GM08714 (cell line): ENCODE results near the gene SAFB2.

Experiments used
- H3K4me3 ChIP-seq: fragments of 200-500 bp; sonication (Bioruptor generic); 2 replicates; pipeline ENCODE4 v1.5.1; 2014; ENCODE audit warnings: mild to moderate bottlenecking, low read length, inconsistent platforms
- ZNF274 ChIP-seq: IDR thresholded peaks from 2 replicates; pipeline ENCODE4 v1.6.1; 2012; ENCODE audit warnings: mild to moderate bottlenecking, low read depth, low read length

SAFB2 gene

DNA sequence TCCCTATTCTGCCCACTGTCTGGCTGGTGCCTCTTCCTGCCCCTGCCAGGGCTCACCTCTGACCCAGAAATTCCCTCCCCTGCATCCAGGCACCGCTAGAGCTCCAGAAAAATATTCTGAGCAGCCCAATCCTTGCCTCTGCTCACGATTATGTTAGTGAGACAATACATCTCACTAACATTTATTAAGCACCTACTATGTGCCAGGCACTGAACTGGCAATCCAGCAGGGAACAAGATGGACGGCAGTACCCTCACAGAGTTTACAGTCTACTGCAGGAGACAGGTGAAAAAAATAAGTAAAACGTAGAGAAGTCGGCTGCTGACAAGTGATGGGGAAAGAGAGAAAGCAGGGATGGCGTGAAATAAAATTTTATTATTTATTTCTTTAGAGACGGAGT lies 60.3 kb downstream of the SAFB2 start:
- H3K4me3 ChIP-seq = no peak overlapping the region
- TF ChIP-seq ZNF274 = no peak

DNA sequence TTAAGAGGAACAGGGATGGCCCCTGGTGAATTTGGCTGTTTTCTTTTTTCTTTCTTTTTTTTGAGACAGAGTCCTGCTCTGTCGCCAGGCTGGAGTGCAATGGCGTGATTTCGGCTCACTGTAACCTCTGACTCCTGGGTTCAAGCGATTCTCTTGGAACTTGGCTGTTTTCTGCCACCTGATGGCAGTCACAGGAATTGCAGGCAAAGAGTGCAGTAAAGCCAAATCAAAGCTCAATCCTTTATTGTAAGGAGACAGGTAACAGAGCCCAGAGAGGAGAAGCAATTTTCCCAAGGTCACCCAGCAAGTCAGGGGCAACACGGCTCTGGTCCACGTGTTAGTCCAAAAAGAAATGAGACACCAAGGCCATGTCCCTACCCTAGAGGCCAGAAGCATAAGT lies 61.0 kb downstream of the SAFB2 start:
- no peak overlapping the region for H3K4me3 ChIP-seq
- no peak for TF ChIP-seq ZNF274

DNA sequence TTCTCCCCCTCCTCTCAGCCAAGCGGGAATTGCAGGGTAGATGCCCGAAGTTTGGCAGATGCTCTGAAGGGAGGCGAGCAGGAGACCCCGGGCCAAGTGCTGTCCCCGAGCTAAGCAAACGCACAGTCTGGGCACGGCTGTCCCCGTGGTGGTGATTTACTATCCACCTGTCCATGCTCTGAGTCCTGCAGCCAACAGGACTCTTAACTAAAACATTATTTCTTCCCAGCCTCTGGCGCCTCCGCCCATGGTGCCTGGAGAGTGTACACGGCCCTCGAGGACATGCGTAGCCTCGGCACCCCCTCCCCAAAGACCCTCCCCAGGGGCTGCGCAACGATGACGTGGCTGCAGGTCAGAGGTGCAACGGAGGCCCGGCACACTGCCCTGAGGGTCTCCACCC lies 62.4 kb downstream of the SAFB2 start:
- H3K4me3 ChIP-seq = no peak overlapping the region
- no peak for TF ChIP-seq ZNF274

DNA sequence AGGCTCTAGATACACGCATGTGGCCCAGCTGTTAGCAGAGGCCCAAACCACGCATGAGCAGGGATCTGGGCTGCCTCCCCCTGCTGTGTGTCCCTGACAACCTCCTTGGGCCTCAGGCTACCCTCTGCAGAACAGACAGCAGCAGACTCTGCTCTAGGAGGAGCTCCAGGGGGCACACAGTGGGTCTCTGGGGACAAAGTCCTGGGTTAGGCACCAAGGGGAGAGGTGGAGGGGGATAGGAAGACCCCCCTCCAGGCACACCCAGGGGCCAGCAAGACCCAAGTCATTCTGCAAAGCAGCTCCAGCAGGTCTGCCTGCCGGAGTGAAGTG lies 62.8 kb downstream of the SAFB2 start:
- TF ChIP-seq ZNF274 = no peak
- H3K4me3 ChIP-seq = no peak overlapping the region

DNA sequence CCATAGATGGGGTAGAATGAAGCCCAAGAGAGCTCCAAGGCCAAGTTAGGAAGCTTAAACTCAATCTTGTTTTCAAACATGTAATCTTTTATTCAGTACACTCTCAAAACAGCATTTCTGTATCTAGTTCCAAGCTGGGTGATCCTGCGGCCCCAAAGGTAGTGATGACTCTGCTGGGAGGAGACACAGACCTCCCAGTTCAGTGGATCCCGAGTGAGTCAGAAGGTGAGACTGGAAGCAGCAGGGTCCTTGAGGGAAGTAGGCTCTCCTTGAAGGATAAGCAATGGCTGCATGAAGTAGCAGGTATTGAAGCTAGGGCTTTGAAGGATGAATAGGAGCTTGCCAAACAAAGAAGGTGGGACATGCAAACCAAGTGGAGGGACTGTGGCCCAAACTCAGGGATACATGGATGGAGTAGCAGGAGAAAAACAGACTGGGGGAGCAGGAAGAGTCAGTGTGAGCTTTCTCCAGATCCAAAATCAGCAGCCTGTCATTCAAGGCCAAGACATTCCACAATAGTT lies 64.4 kb downstream of the SAFB2 start:
- H3K4me3 ChIP-seq = no peak overlapping the region
- TF ChIP-seq ZNF274 = no peak

DNA sequence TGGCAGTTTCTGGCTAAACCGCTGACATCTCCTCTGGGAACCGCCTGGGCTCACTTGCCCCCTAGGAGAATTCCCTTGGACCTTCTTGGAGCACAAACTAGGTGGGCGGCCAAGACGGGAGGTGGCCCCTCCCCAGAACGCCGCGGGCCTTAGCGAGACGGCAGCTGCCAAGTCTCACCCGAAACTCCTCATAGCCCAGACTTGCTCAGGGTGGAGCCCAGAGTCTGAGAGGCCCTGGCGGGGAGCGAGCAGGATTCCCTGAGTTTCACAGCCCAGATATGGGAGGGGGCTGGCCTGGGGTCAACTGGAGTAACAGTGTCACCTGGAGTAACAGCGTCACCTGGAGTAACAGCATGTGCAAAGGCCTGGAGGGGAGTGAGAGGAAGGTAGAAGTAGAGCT lies 64.9 kb downstream of the SAFB2 start:
- H3K4me3 ChIP-seq = no peak overlapping the region
- no peak for TF ChIP-seq ZNF274

DNA sequence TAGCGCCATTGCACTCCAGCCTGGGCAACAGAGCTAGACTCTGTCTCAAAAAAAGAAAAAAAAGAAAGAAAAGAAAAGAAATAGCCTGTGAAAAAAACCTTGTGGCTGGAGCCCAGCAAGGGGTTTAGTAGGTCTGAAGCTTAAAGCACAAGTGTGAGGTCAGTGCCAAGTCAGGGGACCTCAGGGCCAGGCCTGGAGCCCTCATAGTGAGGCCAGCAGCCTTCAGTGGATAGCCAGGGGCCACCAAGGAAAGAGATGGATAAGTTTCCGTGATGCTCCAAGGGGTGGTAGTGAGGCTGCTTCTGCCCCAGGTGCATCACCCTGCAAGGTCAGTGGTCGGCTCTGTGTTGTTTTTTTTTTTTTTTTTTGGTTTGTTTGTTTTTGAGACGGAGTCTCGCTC lies 67.7 kb downstream of the SAFB2 start:
- TF ChIP-seq ZNF274 = no peak
- H3K4me3 ChIP-seq = no peak overlapping the region

DNA sequence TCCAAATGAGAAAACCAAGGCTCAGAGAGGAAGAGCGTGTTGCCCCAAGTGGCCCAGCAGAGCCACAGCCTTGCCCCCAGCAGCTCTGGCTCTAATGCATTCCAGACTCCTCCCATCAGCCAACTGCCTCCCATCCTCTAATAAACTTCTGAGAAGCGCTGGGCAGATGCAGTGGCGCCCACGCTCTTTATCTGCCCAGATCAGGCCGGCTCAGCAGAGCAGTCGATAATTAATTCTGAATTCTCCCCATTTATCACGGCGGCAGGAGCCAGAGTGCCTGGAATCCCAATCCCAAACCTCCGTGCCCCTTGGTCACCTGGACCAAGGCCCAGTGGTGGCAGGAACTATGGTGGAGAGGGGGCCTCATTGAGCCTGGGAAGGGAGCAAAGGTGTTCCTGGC lies 68.7 kb downstream of the SAFB2 start:
- TF ChIP-seq ZNF274 = no peak
- H3K4me3 ChIP-seq = no peak overlapping the region

DNA sequence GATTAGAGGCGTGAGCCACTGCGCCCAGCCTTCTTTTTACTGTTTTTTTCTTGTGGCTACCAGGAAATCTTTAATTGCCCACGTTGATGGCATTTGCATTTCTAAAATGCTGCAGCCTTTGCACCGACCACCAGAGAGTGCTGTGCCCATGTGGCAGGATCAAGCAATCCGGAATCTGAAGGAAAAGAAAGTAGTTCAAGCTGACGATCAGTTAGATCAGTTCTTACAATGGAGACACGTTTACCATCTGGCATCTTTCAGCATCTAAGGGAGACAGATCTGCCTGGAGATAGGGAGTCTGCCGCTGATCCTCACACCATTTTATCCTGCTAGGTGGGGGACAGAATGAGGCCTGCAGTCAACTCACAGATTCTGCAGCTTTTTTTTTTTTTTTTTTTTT lies 74.7 kb downstream of the SAFB2 start:
- TF ChIP-seq ZNF274 = no peak
- no peak overlapping the region for H3K4me3 ChIP-seq

DNA sequence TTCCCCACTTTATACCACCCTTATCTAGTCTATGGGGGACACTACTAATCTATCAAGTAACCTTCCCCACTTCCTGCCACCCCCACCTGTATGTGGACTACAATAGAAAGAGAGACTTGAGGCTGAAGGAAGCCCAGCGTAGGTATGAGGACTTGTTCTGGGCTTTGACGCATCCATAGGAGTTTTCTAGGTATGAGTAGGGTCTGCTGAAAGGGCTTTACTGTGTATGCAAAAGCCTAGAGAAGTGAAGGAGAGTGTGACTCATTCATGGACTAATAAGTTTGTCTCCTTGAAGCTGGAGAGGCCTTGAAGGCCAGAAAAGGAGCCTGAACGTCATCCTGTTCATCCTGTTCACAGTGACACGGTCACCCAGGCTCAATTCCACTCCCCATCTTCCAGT lies 76.6 kb downstream of the SAFB2 start:
- no peak overlapping the region for H3K4me3 ChIP-seq
- TF ChIP-seq ZNF274 = no peak

DNA sequence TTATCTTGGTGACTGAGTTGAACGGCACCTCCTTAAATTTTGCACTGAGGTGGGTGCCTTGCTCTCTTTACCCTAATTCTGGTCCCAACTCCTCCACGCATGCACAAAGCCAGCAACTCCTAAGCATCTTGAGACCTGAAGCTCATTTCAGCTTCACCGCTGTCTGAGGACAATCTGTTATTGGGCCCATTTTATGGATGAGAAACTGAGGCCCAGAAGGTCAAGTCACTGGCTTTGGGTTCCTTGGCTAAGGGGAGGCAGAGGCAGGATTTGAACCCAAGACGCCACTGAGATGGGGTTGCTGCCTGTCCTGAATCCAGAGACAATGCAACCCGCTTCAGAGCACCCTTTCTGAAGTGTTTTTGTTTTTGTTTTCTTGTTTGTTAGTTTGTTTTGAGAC lies 77.5 kb downstream of the SAFB2 start:
- TF ChIP-seq ZNF274 = no peak
- H3K4me3 ChIP-seq = no peak overlapping the region

DNA sequence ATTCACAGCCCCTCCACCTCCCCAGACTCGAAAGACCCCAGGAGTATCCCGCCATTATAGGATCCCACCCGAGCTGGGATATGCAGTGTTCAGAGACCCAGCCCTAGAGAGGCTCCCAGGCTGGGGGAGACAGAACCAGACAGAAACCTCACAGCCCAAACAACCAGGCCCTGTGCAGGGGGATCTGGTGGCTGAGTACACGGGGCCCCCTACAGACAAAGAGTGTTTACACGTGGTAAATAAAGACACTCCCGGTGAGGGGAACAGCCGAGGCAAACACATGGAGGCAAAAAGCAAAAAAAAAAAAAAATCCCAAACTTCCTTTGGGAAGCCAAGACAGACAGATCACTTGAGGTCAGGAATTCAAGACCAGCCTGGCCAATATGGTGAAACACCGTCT lies 79.9 kb downstream of the SAFB2 start:
- no peak for TF ChIP-seq ZNF274
- H3K4me3 ChIP-seq = no peak overlapping the region

DNA sequence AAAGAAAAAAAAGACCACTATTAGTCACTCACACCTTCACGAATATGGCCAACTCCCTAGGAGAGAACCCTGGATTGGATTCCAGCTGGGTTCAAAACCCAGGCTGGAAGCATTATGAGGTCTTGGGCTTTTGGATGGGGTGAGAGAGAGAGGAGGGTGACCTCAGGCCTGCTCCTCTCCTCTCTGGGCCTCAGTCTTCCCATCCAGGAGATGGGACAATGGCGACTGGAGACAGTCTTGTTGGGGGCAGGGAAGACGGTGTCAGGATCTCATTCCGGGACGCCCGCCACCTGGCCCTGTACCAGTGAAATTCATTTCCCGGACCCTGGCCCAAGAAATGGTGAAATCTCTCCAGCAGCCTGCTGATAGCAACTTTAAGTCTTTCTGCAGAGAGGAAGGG lies 81.1 kb downstream of the SAFB2 start:
- TF ChIP-seq ZNF274 = no peak

DNA sequence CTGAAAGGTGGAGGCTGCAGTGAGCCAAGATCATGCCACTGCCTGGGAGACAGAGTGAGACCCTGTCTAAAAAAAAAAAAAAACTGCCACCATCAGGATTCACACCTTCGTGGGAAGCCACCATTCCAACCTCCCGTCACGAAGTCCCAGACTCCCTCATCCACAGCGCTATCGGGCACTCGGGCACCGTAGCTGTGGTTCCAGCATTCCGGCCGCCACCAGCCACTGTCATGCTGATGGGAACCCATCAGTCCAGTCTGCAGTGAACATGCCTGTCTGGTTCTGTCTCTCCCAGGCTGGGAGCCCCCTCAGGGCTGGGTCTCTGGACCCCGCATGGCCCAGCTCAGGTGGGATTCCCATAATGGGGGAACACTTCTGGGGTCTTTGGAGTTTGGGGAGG lies 82.4 kb downstream of the SAFB2 start:
- no peak for TF ChIP-seq ZNF274
- no peak overlapping the region for H3K4me3 ChIP-seq

More for the DNA sequence above, 81.1 kb downstream of the SAFB2 start:
- H3K4me3 ChIP-seq = no peak overlapping the region

DNA sequence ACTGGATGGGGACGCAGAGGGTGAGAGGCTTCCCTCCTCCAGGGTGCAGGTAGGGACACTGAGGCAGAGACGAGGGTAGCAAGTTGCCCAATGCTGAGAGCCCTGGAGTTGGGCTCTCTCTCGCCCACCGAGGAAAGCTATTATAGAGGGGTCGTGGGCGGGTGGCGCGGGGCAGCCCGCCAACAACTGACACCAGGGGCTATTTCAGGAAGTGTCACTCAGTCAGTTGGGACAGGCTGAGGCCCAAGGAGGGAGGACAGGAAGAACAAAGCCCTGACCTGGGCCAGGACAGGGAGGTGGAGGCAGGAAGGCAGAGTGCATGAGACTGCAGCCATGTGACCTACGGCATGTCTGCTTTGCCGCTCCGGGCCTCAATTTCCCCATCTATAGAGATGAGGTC lies 84.7 kb downstream of the SAFB2 start:
- TF ChIP-seq ZNF274 = no peak
- H3K4me3 ChIP-seq = no peak overlapping the region
